ENCODE results near the gene AMMECR1L. TPM values are rescaled to one million over a fixed set of nuclear protein-coding genes. Genes with fewer than 3 reads are reported as not detected.

The AMMECR1L gene
- total RNA-seq, 1 experiment from 2014 or later, result 19.1 TPM

- H3K4me3 ChIP-seq (replicated peaks in 1 of 2; ENCODE audit: low read depth in 1 of 2, low read length in 2 of 2), result no peak overlapping the region
- H3K4me2 ChIP-seq (ENCODE audit: low read length), result no peak overlapping the region
- no peaks in the 10 kb centered on the region for H3K9me3 ChIP-seq (ENCODE audit: control insufficient read depth in 1 of 2, insufficient read depth in 1 of 2, low read depth in 1 of 2, low read length in 2 of 2)
- no peak overlapping the region for H2AFZ ChIP-seq (ENCODE audit: low read depth, low read length, poor library complexity, severe bottlenecking)
- no peaks in the 10 kb centered on the region for H3K79me2 ChIP-seq (ENCODE audit: insufficient read depth, low read length)
- no peaks in the 10 kb centered on the region for H3K36me3 ChIP-seq (ENCODE audit: control insufficient read depth in 1 of 2, insufficient read depth in 2 of 2, low read length in 2 of 2)
- TF ChIP-seq ZBTB33 (IDR thresholded peaks at IDR 0.05; ENCODE audit: extremely low read depth, insufficient replicate concordance, low read length), result no peak
- TF ChIP-seq POLR2AphosphoS5 (IDR thresholded peaks at IDR 0.05; ENCODE audit: low read depth, low read length), result no peak
- no peak for TF ChIP-seq EZH2 (IDR thresholded peaks at IDR 0.05)
- no peak for TF ChIP-seq CTCF (IDR thresholded peaks at IDR 0.05 in 2 of 3, conservative IDR thresholded peaks at IDR 0.05 in 1 of 3; ENCODE audit: borderline replicate concordance in 1 of 3, insufficient read depth in 1 of 3, low read depth in 2 of 3, low read length in 2 of 3)
- no peak for TF ChIP-seq FOSL1 (IDR thresholded peaks at IDR 0.05; ENCODE audit: low read depth)
- no peak for TF ChIP-seq TCF7L2 (IDR thresholded peaks at IDR 0.05; ENCODE audit: borderline replicate concordance, extremely low read depth, insufficient read depth, insufficient read length)
- no peak for TF ChIP-seq RAD21 (IDR thresholded peaks at IDR 0.05; ENCODE audit: low read depth)
- no peak for TF ChIP-seq ZFX (IDR thresholded peaks at IDR 0.05)
- no peak for TF ChIP-seq ELF1 (IDR thresholded peaks at IDR 0.05; ENCODE audit: borderline replicate concordance, low read depth)
- no peak for TF ChIP-seq CBX3 (IDR thresholded peaks at IDR 0.05; ENCODE audit: low read depth)
- no peak for TF ChIP-seq SP1 (IDR thresholded peaks at IDR 0.05; ENCODE audit: low read depth)
- TF ChIP-seq POLR2A (IDR thresholded peaks at IDR 0.05; ENCODE audit: borderline replicate concordance, extremely low read depth, insufficient read depth, insufficient read length), result no peak
- no peak for TF ChIP-seq ATF3 (IDR thresholded peaks at IDR 0.05)
- no peak for TF ChIP-seq YY1 (IDR thresholded peaks at IDR 0.05; ENCODE audit: extremely low read depth, insufficient replicate concordance, low read depth, low read length)
- no peak for TF ChIP-seq SRF (IDR thresholded peaks at IDR 0.05; ENCODE audit: low read depth)
- intact Hi-C loops (cut with micrococcal nuclease), result no loop called here
- DNase-seq (ENCODE audit: low read depth, low spot score) (no peak), ATAC-seq (no peak)
- no peak overlapping the region for H3K27ac ChIP-seq (ENCODE audit: low read depth, low read length)
- BruUV-seq (replicated peaks), result no TSS peak
- H3K9ac ChIP-seq (ENCODE audit: low read length), result no peak overlapping the region
- no peaks in the 10 kb centered on the region for H4K20me1 ChIP-seq (ENCODE audit: insufficient read depth)
- H3K27me3 ChIP-seq (ENCODE audit: insufficient read depth, low read length), result no peaks in the 10 kb centered on the region
- no peaks in the 10 kb centered on the region; a peak in 1 of 4 replicates for H3K4me1 ChIP-seq (ENCODE audit: control insufficient read depth in 1 of 2, insufficient read depth in 2 of 2, low read length in 2 of 2)
- ChIA-PET POLR2A (no interaction called here), CTCF (no interaction called here), RAD21 (ENCODE audit: low non-redundant PET in 1 of 2, low total read pairs in 2 of 2, uncharacterized antibody in 2 of 2, unreplicated experiment in 2 of 2) (no interaction called here)
- H3K9me2 ChIP-seq (ENCODE audit: insufficient read depth), result no peaks in the 10 kb centered on the region
Measured at GRCh38 chr2:127911737-127912136, 26.0 kb upstream of the AMMECR1L start.

All from HCT116 (cell line).